GM15510 (cell line): Measurements from ENCODE around the gene ACSBG1.

ENCODE experiments used
- POLR2A ChIP-seq: IDR thresholded peaks from 3 replicates; pipeline ENCODE4 v1.6.1; 2011; ENCODE audit warnings: borderline replicate concordance; ENCODE audit not compliant: insufficient read length; ENCODE audit errors: extremely low read depth

The ACSBG1 gene

GRCh38 chr15:78154955-78155354 is 79.4 kb downstream of the ACSBG1 start:
- no peak for TF ChIP-seq POLR2A

- TF ChIP-seq POLR2A, result no peak
Measured at GRCh38 chr15:78149805-78150751, 84.3 kb downstream of the ACSBG1 start.

GRCh38 chr15:78149068-78149804 is 85.1 kb downstream of the ACSBG1 start, which contains the start of gene IDH3A:
Gene IDH3A (plus strand): TSS chr15:78149362. CDS start chr15:78149404, 42 bp downstream.
- peak; percentile 91 for TF ChIP-seq POLR2A

- no peak for TF ChIP-seq POLR2A
Measured at GRCh38 chr15:78148392-78149067, 85.8 kb downstream of the ACSBG1 start.

GRCh38 chr15:78147566-78147965 is 86.8 kb downstream of the ACSBG1 start:
- no peak for TF ChIP-seq POLR2A

- TF ChIP-seq POLR2A, result no peak
Measured at GRCh38 chr15:78146425-78147154, 87.8 kb downstream of the ACSBG1 start.

GRCh38 chr15:78142332-78142731 is 92.0 kb downstream of the ACSBG1 start:
- TF ChIP-seq POLR2A, result no peak

- no peak for TF ChIP-seq POLR2A
Measured at GRCh38 chr15:78140292-78140691, 94.1 kb downstream of the ACSBG1 start.

GRCh38 chr15:78139578-78139977 is 94.8 kb downstream of the ACSBG1 start:
- TF ChIP-seq POLR2A, result no peak

- no peak for TF ChIP-seq POLR2A
Measured at GRCh38 chr15:78133801-78134200, 100.6 kb downstream of the ACSBG1 start.

- peak; percentile 61 for TF ChIP-seq POLR2A
Measured at GRCh38 chr15:78131295-78132061, 102.9 kb downstream of the ACSBG1 start, which contains the start of gene CIB2. Gene CIB2 (minus strand): TSS chr15:78131445. CDS start chr15:78131215, 230 bp downstream.

GRCh38 chr15:78130466-78131294 is 103.7 kb downstream of the ACSBG1 start:
- TF ChIP-seq POLR2A, result no peak
